GM19463 (cell line): Measurements from ENCODE around the gene DTX1.
A peak's percentile ranks its signal among the peaks of the same experiment; 100 is the strongest.

ENCODE experiments used
- ATAC-seq: cut with Tn5 transposase; IDR thresholded peaks from one replicate; pipeline ENCODE4 v1.9.1; 2021; ENCODE audit warnings: mild to moderate bottlenecking, moderate library complexity; ENCODE audit not compliant: unreplicated experiment

DTX1 gene

DNA sequence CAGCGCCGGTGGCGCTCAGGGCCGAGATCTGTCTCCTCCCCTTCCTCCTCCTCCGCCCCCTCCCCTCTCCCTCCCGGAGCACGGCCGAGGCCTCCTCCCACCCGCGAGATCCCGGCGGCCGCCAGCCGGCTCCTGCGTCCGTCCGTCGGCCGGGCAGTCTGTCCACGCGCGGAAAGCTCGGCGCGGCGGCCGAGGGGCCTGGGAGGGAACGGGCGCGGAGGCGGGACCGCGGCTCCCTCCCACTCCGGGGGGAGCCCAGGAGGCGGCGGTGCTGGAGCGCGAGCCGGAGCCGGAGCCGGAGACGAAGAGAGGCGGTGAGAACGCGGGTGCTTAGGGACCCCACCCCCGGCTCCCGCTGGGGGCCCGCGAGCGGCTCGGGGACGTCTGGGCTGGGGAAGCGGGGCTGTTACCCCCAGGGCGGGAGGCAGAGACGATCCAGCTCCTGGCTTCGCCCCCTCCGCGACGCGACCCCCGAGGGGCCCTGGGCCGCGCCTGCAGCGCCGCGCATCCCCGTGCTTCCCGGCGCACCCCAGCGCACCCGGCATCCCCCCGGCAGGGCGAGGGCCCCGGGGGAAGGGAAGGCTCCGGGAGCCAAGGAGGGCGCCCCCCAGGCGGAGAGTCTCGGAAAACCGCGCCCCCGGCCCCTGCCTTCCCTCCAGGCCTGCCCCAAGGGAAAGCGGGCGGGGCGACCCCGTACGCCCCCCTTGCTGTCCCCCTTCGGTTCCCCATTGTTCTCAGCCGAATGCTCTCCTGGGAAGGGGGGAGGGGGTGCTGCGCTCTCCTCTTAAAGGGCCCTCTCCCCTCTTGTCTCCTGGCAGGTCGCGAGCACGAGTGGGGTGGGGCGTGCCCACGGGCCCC lies at the start of gene DTX1:
DTX1 (plus strand) TSS at position 100 of the 858 bp plus-strand sequence. CDS start 1,463 bp downstream, outside the sequence.
- no peak for ATAC-seq

DNA sequence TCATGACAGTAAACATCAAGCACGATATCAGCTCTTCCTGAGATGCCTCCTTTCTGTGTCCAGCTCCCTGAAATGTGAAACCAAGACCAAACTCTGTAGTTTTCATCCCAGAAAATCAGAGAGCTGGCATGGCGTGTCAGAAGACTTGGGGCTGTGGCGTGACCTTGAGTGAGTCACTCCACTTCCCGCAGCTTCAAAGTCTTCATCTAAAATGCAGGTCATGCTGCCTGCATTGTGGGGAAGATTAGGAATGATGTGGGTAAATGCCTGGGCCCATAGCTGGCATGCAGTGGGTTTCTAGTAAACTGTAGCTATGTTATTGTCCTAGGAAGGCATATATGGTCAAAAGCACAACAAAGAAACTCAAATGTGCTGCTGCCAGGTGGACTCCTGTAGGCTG lies 49.4 kb upstream of the DTX1 start:
- no peak for ATAC-seq

DNA sequence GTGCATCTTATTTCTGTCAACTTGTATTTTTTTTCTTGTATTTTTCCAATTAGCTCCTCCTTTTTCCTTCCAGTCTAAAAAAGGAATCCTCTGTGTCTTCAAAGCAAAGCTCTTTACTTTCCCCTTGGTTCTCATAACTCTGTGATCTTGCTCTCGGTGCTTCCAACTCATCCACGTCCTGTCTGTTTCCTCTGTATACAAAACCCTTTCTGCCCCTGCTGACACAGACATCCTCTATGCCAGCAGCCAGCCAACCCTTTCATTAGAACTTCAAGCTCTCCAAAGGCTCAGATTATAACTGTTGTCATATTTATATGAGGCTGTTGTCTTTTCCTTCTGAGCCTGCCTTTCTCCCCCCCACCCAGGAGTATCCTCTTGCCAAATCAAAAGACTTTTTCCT lies 45.8 kb upstream of the DTX1 start:
- no peak for ATAC-seq

DNA sequence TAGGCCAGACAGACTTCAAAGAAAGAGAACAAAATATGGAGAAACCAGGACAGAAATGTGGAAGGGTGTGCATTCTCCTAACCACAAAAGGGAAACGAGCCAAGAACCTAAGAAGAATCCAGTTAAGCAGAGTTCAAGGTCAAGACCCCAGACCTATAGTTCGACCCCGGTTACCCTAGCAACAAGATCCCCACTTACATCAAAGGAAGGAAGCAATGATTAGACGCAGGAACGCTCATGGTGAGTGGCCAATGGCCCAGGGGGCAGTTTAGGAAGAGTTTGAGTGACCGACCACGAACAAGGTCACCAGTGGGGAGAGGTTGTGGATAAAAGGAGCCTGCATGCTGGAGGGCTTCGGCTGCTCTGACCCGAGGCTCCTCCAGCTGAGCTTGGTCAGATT lies 42.0 kb upstream of the DTX1 start:
- no peak for ATAC-seq

DNA sequence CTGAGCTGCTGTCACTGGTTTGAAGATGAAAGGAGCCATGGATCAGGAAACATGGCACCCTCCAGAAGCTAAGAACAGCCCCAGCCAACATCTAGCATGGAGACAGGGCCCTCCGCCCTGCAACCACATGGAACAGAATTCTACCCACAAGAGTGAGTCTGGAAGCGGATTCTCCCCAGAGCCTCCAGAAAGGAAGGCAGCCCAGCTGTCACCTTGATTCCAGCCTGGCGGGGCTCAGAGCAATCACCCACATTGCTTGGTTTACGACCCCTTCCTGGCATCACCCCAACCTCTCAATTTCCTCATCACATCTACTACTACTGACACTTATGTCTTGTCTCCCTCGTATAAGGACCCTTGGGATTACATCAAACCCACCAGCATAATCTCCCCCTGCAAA lies 39.7 kb upstream of the DTX1 start:
- ATAC-seq, result no peak

DNA sequence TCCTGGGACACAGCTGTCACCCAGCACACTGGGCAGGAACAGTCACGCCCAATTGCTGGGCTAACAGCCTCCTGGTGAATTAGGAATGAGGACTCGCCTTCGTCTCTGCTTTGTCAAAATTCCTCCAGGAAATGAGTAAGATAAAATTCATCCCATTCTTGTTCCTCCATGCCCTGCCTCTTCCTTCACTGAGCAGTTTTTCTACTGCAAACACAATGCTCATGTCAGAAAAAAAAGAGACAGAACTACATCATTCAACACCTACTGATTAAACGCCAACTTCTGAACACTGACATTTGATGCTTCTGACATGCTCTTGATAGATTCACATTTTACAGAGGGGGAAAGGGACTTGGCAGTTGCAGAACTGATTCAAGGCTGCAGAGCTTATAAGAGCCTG lies 37.5 kb upstream of the DTX1 start:
- no peak for ATAC-seq

DNA sequence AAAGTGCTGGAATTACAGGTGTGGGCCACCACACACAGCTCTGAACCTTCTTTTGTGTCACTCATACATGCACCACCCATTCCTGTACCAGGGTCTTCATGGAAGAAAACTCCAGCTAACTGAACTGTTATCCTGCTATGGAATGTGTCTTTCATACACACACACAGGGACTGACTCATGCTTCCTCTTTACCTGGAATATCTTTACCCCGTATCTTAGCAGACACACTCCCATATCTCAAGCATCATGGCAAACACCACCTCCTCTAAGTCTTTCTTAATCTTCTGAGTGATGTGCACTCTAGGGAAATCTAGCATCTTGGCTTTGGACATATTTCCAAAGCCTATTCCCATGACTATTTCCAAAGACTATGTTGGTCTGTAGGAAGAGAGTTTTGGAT lies 35.0 kb upstream of the DTX1 start:
- ATAC-seq, result no peak

DNA sequence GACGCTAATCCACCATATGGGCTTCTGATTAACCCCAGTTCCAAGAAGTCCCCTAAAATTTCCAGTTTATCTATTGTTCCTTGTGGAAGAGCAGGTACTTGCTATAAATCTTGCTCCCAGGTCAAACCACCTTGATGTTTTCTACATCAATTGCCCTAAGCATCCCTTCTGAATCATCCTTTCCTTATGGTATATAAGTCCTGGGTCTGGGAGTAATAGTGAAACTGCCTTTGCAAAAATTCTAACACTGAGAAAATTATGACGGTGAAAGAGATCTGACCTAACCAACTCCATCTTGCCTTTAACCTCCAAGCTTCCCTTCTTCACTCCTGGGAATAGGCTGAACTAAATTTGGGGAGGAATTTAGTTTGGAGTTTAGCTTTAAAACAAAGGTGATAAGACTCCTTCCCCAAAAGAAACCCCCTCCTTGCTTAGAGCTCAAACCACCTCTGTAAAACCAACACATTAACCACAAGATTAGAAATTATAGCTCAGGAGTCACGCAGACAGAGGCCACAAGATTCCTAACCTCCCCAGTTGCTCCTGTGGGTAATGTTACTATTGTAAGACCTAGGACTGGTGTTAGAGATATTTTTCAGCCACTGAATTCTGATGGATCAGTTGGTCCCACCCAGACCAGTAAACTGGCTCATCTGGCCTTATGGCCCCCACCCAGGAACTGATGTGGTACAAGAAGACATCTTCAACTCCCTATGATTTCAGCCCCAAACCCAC lies 33.8 kb upstream of the DTX1 start:
- ATAC-seq, result no peak

DNA sequence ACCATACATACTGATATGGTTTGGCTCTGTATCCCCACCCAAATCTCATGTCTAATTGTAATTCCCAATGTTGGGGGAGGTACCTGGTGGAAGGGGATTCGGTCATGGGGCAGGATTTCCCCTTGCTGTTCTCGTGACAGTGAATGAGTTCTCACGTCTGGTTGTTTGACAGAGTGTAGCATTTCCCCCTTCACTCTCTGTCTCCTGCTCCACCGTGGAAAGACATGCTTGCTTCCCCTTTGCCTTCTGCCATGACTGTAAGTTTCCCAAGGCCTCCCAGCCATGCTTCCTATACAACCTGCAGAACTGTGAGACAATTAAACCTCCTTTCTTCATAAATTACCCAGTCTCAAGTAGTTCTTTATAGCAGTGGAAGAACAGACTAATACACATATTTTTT lies 28.8 kb upstream of the DTX1 start:
- ATAC-seq, result no peak

DNA sequence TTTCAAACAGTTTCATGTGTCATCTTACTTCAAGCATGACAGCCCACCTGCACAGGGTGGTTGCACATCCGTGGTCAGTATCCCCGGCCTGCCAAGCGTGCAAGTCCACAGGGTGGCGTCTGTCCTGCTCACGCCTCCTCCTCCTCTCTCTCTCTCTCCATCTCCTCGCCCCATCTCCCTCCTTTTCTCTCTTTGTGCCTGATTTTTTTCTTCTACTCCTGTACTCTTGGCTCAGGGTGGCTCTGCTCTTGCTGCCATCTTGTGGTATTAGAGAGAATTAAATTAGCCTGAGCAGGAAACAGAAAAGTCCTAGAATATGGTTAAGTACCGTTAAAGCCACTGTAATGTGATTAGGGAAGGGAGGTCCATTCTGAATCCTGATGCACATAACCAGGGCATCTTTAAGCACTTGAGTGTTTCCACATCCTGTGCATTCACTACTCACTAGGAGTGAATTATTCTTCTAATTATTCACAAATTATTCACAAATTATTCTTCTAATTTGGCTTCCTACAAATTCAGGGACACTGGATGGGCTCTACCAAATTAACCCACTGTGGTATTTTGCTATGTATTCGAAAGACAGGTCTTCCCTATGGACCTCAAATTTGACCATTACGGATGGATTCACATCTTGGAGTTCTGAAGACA lies 25.5 kb upstream of the DTX1 start:
- no peak for ATAC-seq

DNA sequence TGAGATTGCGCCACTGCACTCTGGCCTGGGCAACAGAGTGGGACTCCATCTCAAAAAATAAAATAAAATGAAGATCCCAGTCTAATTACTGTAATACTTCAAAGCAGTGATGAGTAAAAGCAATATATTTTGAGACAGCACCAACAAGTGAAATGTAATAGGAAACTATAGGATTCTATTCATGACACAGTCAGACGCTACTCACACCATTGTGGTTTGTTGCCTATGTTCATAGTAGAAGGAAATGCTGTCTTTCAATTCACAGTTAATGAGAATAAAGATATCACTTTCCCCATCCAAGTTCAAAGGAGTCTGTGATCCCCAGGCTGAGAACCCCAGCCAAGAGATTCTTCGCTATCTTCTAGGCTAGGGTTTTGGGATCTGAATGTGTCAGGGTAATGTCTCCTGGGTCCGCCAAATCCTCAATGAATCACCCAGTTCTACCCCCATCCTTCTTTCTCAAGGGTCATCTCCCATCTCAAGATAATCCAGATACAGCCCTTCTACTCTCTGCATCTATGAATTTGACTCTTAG lies 16.6 kb upstream of the DTX1 start:
- no peak for ATAC-seq

DNA sequence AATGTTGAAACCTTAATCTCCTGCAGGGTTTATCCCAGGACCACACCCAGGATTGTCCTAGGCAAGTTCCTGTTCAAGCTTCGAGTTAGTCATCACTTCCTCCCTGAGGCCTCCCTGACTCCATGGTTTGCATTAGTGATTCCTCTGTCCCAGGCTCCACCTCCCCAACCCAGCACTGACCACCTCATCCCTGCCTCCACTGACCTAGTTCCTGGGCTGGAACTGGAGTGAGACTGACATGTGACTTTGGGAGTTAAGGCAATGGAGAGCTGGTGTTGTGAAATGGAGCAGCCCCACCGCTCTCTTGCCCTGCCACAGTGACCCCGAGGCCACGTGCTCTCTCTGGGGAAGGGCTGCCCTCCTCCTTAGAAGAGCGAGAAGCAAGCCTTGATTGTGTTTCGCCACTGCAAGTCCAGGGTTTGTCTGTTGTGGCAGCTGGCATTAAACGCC lies 15.8 kb upstream of the DTX1 start:
- no peak for ATAC-seq

DNA sequence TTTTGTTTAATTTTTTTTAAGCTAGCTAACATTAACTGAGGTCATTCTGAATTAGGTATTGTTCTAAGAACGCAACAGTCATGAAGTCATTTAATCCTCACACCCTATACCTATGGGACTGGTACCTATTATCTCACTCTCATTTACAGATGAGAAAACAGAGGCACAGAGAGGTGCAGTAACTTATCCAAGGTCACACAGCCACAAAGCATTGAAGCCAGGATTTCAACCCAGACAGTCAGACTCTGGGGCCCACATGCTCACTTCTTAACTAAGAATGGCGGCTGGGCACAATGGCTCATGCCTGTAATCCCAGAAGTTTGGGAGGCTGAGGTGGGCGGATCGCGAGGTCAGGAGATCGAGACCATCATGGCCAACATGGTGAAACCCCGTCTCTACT lies 15.0 kb upstream of the DTX1 start:
- ATAC-seq, result no peak

DNA sequence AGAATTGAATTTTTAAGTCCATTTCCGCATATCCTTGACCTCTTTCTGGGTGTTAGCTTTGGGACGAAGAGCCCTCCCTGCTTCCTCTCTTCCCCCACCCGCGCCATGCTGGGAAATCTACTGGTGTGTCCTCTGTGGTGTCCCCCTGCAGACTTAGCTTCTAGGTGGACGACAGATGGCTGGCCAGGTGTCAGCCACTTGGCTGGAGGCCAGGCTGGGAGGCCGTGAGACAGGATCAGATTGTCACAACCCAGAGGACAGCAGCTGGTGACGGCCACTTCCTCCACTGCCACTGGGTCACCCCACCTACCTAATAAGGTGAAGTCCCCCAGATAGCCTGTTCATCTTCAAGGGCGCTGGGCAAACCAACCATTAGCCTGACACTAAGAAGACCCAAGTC lies 13.3 kb upstream of the DTX1 start:
- ATAC-seq, result no peak

DNA sequence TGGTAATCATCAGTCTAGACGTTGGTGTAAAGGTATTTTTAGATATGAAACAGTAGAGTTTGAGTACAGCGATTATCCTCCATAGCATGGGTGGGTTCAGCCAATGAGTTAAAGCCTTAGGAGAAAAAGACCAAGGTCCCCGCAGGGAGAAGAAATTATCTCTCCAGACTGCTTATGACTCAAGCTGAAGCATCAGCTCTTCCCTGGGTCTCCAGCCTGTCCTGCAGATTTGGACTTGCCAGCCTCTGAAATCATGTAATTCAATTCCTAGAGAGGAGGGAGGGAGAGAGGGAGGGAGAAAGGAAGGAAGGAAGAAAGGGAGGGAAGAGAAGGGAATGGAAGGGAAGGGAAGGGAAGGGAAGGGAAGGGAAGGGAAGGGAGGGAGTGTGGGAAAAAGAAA lies 12.0 kb upstream of the DTX1 start:
- no peak for ATAC-seq

DNA sequence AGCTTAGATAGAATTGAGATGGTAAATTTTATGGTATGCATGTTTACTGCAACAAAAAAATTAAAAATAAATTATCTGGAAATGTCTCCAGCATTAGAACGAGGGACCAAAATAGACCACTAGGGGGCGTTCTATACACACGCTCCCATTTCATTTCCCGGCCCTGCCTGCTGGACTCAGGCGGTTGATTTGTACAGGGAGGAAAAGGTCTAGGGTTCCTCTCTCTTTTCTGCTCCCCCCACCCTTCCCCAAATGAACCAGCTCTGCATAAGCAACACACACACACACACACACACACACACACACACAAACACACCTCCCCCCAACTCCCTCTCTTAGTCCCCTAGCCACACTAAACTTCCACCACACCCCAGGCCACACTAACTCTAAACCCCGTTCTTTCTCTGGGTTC lies 7.8 kb upstream of the DTX1 start:
- no peak for ATAC-seq

DNA sequence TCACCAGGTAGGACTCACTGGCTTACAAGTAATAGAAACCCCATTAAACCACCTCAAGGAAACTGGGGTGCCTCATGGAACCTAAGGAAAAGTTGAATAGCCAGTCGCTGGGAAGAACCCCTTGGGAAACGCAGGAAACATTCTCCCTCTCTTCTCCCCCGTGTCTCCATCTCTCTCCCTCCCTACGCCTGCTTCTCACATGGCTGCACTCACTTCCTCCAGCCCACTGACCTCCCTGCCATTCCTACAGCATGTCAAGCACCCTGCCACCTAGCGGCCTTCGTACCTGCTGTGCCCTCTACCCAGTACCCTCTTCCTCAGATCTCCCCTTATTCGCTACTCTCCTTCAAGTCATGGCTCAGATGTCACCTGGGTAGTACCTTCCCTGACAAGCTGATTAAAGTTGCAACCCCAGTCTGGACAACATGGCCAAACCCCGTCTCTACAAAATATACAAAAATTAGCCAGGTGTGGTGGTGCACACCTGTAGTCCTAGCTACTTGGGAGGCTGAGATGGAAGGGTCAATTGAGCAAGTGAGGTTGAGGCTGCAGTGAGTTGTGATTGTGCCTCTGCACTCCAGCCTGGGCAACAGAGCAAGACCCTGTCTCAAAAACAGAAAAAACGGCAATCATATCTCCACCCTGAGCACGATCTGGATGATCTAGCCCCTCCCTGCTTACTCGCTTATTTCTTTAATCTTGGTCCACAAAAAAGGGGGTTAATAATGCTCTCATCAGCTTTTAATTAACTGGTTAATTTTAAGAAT lies 6.4 kb upstream of the DTX1 start:
- peak; percentile 50 for ATAC-seq

DNA sequence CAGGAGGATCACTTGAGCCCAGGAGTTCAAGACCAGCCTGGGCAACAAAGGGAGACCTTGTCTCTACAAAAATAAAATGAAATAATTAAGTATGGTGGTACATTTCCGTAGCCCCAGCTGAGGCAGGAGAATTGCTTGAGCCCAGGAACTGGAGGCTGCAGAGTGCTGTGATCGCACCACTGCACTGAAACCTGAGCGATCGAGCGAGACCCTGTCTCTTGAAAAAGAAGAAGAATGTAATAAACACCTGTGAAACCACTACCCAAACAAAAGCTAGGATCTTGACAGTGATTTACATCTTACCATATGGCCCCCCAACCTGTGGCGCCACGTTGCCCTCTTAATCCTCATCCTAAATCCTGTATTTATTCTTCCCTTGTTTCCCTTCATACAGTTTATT lies 5.7 kb upstream of the DTX1 start:
- ATAC-seq, result no peak

DNA sequence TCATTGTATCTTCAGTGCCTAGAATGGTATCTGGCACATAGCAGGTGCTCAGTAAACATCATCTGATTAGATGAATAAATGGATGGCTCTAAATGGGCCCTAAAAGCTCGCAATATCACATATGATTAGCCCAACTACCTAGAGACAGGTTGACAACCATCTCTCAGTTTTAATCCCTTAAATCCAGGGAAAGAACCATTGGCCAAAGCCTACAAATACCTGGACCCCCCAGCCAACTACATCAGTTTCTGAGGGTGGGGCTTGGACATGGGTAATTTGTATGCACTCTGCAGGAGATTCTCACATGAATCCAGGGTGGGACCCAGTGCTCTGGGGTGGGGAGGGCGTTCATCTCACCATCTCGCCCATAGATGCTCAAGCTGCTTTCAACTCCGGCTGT lies 4.8 kb upstream of the DTX1 start:
- ATAC-seq, result no peak

DNA sequence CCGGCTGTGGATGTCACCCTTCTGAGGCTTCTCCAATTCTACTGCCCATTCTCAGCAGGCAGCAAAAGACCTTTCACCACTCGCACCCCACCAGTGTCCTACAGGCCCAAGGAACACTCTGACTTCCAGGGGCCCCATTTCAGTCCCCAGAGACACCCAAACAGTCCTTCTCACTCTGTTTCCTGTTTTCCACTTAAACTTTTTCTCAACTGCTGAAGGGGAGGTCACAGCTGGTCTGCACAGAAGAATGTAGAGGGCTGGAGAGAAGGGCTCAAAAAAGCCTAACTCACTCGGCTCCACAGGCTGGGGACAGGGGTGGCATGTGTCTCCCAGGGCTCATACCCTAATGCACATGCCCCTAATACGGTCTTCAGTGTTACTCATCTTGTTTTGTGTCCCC lies 4.2 kb upstream of the DTX1 start:
- ATAC-seq, result no peak
